ENCODE measurements around the gene ABLIM2.
A peak's percentile ranks its signal among the peaks of the same experiment; 100 is the strongest.

The ABLIM2 gene

DNA sequence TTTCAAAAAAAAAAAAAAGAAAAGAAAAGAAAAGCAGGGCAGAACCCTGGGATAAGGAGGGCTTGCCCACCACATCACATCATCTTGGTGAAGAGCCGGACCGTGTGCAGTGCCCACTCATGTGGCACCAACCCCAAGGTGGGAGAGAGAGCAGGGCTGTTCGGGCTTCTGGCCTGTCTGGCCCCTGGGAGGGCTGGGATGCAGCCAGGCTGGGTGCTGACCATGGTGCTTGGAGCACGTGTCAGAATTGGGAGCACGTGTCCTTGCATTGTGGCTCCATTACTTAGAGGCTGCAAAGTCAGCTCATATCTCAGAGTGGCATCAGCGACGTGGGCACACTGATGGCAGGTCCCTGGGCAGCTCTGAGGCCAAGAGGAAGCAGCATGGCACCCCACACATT is 118.0 kb downstream of the ABLIM2 start:
- DNase-seq: no peak

DNA sequence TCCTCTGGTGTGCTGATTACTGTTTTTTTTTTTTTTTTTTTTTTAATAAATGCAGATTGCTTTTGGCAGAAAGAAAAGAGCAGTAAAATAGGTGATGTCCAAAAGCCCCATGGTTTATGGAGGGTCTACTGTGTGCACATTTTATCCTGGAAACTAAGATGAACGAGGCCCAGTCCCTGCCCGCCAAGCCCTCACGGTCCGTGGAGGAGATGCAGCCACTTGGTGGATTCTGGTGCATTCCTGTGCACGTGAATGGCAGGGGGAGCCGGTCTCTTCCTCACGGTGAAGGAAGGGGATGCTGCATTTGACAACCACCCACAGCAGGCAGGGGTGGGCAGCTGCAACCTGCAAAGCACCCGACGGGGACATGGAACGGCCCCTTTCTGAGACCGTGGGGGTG is 118.8 kb downstream of the ABLIM2 start:
- no peak for DNase-seq

DNA sequence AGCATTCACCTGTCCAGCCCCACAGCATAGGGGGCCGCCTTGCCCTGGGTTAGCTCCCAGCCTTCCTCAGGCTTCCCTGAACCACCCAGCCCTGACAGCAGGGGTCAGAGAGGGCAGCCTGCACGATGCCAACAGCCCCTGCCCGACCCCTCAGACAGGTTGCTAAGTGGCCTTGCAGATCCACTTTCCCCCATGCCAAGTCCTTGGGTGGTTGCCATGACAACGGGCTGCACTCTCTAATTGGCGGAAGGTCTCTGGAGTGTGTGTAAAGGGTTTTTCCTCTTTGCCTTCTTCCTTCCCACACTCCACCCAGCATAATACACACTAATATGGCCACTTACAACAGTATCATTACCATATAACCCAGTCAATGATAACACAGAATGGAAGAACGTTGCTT is 119.3 kb downstream of the ABLIM2 start:
- DNase-seq: no peak

DNA sequence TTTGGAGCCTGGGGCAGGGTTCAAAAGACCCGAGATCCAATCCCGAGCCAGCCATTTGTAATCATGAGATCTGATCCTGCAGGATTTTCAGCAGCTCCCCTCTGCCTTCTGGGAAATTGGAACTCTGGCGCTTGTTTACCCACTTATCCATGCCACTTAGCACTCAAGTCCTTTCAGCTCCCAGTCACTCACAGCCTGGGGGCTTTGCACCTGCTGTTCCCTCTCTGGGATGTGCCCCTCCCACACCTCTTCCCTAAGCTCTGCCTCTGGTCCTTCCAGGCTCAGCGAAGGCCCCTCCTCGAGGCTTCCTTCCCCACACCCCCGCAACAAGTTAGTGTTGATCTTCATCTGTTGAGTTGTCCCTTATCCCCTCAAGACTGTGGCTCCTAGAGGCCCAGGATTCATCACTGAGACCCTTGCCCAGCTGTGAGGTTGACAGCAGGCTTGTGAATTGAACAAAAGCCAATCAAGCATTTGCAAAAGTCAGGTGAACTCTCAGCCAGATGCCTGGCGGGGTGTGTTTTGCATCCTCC is 119.8 kb downstream of the ABLIM2 start:
- no peak for DNase-seq

DNA sequence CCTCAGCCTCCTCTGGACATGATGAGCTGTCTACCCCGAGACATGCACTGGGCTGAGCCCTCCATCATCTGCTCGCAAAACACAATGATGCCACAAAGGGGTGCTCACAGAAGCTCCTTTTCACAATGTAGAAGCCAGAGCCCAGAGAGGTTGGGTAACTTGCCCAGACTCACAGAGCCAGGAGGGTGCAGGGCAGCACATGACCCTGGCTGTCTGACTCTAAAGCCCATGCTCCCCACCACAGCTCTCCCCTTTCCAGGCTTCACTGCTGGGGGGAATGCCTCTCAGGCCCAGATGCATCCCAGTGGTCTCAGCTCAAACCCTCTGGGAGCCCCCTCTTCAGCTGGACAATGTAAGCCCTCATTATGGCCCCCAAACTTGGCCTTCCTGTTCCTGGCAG is 120.5 kb downstream of the ABLIM2 start:
- DNase-seq: no peak

DNA sequence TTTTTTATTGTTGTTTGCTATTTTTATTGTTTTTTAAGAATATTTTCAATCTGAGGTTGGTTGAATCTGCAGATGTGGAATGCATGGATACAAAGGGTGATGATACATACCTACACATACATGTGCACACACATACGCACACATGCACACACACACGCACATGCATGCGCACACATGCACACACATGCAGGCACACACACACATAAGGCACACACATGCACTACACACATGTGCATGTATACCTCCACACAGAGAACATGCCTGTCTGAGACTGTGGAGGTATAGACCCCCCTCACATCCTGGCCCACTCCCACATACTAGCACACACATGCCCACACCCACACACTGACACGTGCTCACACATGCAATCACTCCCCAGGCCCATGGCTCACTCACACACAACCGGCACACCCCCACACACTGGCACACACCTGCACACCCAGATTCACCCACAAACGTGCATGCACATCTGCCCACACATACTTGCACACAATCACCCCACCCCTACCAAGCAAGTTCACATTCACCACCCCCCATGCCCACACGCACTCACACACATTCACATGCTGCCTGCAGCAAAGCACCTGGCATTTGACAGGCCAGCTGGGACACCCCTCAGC is 121.4 kb downstream of the ABLIM2 start:
- DNase-seq: no peak

DNA sequence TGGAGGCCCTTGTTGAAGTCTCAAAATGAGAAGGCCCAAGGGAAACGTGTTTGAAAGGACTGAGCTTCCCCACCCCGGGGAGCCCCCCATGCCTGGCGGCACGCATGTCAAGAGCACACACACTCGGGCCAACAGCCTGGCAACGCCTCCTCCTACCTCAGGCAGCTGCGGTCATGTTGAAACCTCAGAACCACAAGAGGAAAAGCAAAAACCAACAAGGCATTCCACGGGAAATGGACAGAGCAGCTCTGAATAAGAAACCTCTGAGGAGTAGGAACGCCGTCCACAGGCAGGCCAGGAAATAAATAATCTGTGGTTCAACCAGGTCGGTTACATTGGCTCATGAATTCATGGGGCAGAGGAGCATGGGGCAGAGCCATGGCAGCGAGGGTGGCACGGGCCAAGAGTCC is 123.2 kb downstream of the ABLIM2 start:
- DNase-seq: peak; percentile 6

DNA sequence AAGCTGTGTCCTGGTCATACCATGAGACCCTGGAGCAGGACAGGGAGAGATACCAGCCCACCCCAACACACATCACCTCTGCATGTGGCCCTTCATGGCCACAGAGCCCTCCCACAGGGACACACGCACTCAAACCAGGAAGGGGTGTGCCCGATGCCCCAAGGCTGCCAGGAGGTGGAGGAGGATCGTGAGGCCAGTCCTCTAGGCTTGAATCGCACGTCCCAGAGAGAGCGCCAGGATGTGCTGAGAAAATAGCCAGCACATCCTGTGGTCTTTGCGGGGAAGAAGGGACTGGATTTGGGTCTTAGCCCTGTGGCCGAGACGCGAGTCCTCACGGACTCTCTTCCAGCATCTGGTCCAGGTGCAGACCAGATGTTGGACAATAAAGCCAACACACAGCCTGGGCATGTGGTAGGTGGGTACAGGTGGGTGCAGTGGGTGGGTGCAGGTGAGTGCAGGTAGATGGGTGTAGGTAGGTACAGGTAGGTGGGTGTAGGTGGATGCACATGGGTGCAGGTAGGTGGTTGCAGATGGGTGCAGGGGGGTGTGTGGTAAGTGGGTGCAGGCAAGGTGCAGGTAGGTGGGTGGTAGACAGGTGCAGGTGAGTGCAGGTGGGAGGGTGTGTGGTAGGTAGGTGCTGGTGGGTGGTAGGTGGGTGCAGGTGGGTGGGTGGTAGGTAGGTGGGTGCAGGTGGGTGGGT is 124.6 kb downstream of the ABLIM2 start:
- DNase-seq: no peak

DNA sequence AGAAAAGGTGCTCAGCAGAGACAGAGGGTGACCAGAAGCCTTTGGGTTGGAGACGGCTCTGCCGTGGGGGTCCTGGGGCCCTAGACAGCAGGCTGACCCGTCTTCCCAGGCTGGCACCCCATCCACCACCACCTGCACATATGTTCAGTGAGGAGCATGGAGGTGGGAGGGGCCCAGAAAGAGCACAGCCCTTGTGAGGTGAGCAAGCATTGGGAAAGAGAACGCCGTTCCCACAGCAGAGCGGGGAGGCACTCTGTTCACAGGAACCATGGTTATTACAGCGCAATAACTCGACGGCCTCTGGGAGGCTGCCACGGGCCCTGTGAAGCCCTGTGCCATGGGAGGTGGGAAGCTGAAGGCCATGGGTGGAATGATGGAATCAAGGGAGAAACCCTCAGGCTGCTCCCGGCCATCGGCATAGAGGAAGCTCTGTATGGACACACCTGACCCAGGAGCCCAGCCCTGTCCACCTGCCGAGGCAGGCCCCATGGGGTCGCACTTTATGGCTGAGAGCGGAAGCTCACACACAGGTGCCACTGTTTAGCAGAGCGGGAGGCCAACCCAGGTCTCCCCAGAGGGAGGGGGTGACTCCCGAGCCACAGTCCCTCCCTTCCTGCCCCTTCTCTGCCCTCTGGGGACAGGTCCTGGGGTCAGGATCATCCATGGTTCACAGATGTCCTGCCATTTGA is 125.4 kb downstream of the ABLIM2 start:
- no peak for DNase-seq

DNA sequence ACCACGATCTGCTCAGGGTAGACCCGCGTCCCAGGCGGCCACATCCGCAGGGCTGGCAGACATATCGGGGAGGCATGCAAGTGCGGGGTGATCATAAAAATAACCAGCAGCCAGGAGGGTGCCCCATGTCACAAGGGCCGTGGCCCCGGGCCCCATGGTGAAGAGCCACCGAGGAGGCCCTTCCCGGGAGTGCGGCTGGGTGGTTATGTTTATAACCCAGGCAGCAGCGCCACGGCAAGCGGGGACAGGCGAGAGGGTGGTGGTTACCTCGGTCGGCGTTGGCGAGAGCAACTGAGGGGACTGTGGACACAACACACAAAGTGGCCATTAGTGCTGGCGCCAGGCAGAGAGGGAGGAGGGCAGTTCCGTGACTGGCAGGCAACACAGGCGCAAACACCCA is 126.2 kb downstream of the ABLIM2 start:
- DNase-seq: no peak

DNA sequence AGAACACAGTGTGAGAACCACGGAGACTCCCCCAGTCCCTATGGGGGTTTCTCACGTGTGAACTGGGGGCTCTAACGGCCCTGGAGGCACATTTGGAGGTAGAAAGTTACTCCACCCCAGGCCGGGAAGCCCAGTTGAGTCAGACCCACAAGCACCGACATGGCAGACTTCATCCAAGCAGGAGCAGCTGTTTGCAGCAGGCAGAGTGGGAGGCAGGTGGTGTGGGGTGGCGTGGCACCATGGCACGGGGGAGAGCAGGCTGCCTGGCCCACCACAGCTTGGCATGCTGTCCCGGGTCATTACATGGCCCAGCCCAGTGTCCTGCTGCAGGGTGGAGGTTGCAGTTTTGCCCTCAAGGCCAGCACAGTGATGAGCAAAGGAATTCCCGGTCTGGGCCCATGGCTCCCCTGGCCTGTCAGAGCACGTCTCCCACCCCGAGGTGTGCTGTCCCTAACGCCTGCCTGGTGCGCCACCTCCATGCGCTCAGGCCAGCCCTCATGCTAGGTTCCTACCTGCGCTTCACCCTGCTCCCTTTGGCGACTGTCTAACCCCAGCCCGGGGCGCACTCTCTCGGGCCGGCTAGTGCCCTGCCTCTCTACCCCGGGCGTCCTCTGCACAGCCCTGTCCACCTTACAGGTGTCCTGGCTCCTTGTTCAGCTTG is 128.4 kb downstream of the ABLIM2 start:
- no peak for DNase-seq

DNA sequence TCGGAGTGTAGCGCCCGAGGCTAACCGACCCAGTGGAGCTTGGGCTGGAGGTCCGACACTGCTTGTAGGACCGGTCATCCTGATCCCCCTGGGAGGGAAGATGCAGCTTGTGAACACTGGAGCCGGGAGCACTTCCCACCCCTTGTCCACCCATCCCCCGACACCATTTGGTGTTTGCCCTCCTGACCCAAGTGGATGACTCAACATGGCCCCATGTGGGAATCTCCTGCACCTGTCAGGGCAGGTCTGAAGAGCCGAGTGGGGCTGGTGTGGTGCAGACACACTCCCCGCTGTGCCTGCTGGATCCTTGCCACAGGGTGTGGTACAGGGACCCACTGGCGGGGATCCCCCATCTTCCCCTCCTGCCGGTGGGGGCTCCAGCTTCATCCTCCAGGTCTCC is 128.9 kb downstream of the ABLIM2 start:
- no peak for DNase-seq

DNA sequence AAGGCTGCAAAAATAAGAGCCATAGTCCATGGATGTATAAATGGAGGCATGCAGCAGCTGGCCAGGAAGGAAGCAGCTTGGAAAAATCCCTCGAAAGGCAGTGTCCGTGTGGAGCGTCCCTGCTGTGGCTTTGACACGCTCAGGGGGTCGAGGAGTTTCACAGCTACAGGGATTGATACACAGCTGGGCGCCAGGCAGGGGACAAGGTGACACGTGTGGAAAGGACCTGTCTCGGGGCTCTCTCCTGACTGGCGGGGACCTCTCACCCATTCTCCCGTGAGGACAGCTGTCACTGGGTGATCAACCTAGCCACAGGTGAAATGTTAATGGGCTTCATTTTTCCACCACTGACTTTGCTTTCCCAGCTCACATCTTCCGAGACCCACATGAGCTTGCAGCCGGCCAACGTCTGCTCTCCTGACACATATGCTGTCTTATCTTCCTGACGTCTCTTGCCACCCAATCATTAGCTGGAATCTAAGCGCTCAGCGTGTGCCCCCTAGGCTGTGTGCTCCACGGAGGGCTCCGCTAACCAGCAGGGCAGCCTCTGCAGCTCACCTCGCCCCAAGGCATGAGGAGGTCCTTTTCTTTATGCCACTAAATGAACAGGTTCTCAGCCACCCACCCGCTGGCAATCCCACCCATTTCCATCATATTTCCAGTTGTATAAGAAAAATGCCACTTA is 129.6 kb downstream of the ABLIM2 start:
- DNase-seq: no peak

DNA sequence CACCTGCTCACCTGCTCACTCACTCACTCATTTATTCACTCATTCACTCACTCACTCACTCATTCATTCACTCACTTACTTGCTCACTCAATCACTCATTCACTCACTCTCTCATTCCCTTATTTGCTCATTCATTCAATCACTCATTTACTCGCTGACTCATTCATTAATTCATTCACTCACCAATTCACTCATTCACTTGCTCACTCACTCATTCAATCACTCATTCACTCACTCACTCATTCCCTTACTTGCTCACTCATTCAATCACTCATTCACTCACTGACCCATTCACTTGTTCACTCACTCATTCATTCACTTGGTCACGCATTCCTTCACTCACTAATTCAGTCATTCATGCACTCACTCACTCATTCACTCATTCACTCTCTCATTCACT is 130.2 kb downstream of the ABLIM2 start:
- DNase-seq: no peak

DNA sequence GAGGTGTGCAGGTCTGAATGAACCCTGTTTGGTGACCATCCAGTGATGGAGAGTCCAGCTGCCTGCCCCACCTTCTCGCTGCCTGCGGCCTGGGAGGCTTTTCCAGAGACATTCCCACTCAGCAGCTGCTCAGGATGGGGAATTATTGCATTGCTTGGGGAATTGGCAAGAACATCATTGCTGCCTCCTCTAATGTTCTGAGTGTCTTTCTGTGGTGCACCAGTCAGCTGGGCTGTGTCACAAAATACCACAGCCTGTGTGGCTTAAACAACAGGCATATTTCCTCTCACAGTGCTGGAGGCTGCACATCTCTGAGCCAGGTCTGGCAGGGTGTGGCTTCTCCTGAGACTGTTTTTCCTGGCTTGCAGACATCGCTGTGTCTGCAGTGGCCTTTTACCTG is 132.2 kb downstream of the ABLIM2 start:
- no peak for DNase-seq

DNA sequence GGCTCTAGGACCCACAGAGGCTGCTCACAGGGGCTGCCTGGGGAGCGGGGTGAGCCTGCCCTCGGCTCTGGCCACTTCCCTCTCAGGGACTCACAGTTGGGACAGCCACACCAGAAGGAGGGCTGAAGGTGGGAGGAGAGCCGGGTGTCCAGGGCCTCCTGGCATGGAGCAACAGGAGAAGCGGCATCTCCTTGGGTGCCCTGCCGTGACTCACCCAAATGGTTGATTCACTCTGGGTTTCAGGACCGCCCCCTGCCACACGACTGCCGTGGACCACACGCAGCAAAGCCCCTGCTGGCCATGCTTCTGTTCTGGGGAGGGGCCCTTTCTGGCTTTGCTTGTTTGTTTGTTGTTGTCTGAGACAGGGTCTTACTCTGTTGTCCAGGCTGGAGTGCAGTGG is 132.9 kb downstream of the ABLIM2 start:
- no peak for DNase-seq

DNA sequence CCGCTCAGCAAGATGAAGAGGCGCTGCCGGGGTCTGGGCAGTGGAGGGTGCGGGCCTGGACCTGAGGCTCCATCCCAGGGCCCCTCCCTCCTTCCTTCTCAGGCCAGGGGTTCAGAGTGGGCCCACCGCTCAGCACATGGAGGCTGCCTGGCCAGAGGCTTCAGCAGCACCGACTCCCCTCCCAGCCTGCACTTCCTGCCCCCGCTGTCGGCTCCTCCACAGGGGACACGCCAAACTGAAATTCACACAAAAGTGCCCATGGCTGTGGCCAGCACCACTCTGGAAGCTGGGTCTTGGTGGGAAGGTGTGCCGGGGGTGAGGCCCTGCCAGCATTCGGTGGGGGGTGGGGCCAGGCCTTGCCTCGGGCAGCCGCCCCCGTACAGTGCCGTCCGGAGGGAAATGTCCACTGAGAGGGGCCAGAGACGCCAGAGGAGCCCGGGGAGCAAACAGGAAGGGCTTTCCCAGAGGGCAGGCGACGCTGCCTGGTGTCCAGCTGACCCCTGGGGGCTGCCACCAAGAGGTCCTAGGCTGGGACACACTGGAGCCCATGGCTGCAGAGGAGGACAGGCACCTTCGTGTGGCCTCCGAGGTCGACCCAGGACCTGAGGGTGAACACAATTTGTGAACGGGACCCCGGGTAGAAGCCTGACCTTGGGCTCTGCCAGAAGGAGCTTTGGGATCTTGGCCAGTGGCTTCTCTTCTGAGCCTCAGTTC is 134.4 kb downstream of the ABLIM2 start:
- DNase-seq: no peak

DNA sequence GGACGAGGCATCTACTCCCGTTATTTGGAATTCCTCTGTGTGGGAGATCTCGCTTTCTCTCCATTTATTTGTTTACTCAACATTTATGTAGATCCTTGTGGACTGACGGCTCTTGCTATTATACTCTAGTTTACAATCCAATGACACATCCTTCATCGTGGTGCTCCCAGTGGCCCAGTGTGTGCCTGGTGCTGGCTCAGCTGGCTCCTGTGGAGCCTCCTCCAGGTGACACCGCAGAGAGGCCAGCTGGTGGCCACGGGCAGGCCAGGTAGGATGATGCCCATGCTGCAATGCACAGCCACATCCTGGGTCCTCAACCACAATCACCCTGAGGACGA is 134.9 kb downstream of the ABLIM2 start:
- DNase-seq: no peak

DNA sequence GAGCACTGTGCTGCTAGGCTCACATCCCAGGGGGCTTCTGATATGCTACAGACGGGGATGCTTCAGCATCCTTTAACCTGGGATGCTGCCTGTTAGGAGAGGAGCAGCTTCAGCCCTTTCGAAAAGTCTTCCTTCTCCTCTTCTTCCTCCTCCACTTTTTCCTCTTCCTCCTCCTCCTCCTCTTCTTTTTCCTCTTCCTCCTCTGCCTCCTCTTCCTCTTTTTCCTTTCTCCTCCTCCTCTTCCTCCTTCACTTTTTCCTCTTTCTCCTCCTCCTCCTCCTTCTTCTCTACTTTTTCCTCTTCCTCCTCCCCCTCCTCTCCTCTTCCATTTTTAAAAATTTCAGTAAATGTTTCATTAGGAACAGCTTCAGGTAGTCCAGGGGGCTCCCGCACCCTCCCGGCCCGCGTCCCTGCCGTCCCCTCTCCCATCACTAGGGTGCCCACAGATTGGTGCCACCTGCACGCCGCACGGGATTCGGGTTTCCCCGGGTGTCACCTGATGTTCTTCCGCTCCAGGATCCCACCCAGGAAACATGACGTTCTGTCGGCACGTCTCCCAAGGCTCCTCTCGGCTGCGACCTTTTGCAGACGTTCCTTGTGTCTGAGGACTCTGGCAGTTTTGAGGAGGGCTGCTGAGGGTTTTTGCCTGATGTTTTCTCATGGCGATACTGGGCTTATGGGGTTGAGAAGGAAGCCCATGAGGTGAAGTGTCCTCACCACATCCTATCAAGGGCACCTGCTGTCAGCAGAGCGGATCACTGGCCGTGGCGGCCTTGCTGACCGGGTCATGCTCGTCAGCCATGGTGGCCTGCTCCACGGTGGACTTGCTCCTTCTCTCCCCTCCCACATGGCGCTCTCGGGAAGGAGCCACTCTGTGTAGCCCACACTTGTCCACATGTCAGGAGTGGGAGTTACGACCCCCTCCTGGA is 135.6 kb downstream of the ABLIM2 start:
- DNase-seq: no peak

DNA sequence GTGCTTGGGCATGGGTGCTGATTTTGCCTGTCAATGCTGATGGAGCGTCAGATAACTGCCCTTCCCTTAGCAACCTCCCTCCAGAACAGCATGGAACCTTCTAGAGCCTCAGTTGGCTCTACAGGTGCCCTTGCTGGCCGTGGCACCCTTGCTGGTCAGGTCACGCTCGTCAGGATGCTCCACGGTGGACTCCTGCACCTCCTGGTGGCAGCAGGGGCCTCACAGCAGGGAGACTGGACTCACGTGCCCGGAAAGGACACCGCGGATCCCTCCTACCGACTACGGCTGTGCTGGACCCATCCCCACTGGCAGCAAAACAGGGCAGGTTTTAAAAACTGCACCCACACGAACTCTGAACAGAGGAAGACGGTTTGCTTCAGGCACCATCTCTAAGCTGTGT is 136.8 kb downstream of the ABLIM2 start:
- no peak for DNase-seq

All from T1000 (cell line).